GM19193 (cell line): ENCODE measurements around the gene SZT2.

Experiments
- POLR2A ChIP-seq: IDR thresholded peaks from 4 replicates; pipeline ENCODE4 v1.6.1; 2011; ENCODE audit not compliant: insufficient read depth, insufficient read length; ENCODE audit errors: extremely low read depth

Gene SZT2

GRCh38 chr1:43396059-43396458 is 6.4 kb downstream of the SZT2 start:
- no peak for TF ChIP-seq POLR2A

- TF ChIP-seq POLR2A: no peak
Measured at GRCh38 chr1:43398227-43398626, 8.5 kb downstream of the SZT2 start.

DNA sequence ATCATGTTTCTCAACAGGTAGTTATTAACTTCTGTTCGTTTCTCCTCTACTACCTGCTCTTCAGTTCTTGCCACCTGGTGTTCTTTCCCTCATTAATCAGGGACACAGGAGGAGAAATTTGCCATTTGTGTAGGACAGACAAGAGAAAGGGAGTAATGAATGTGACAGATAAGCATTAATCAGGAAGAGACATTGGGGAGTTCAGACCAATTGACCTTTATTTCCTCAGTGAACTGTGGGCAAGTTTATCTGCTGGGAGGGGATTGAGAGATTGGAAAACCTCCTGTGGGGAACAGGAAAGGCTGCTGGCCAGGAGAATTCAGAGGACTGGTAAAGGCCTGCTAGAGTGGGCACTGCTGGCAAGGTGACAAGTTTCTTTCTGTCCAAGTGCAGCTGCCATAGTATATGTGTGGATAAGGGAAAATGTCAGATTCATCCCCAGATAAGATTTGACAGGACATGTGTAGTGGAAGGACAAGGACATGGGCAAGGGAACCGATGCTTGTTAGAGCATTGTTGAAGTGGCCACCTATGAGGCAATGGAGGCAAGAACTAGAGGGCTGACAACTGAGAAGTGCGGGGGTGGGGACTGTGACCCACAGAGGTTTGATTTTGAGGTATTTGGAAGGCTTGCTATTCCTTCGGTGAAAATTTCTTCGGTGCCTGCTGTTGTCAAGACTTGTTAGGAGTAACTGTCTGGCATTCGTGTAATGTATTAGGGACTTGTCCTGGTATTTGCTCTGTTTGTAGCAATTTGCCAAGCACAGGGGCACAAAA is 12.6 kb downstream of the SZT2 start:
- no peak for TF ChIP-seq POLR2A

- TF ChIP-seq POLR2A: no peak
Measured at GRCh38 chr1:43404353-43404752, 14.7 kb downstream of the SZT2 start.

GRCh38 chr1:43405219-43405875 is 15.6 kb downstream of the SZT2 start:
- TF ChIP-seq POLR2A: no peak

GRCh38 chr1:43405876-43406234 is 16.2 kb downstream of the SZT2 start:
- TF ChIP-seq POLR2A: no peak

DNA sequence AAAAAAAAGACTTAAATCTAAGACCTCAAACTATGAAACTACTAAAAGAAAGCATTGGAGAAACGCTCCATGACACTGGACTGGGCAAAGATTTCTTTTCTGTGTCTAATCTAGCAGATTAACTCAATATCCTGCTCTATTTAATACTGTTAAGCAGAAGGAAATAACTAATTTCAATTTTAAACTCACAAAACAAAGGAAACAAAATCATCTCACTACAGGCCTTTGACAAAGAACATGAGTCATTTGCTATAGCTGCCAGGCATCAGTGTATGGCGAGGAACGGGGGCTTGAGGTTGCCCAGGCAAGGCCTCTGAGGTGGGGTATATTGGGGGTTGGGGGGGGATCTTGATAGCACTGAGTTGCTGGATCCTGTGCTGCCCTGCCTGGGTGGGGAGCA is 20.9 kb downstream of the SZT2 start:
- no peak for TF ChIP-seq POLR2A

DNA sequence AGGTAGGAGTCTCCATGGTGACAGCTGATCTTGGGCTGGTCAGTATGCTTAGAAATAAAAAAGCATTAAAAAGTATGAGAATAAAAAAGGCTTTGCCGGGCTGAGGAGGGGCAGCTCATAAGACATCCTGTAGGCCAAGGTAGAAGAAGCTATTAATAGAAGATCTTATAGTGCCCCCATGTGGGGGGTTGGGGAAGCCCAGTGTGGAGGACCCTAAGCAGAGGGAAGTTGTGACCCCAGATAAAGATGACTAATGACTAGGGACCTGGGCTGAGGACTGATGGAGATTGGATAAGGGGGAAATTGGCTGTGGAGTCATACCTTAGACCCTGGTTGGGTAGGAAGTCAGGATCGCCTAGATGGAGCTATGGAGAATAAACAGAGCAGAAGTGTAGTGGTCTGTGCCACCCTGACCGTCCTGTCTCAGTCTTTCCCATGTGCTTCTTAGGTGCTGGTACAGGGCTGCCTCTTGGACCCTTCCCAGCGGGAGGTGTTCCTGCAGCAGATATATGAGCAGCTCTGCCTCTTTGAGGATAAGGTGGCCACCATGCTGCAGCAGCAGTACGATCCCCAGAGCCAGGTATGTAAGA is 25.0 kb downstream of the SZT2 start:
- TF ChIP-seq POLR2A: no peak

GRCh38 chr1:43415901-43416300 is 26.2 kb downstream of the SZT2 start:
- no peak for TF ChIP-seq POLR2A

- TF ChIP-seq POLR2A: no peak
Measured at GRCh38 chr1:43418858-43419257, 29.2 kb downstream of the SZT2 start.

DNA sequence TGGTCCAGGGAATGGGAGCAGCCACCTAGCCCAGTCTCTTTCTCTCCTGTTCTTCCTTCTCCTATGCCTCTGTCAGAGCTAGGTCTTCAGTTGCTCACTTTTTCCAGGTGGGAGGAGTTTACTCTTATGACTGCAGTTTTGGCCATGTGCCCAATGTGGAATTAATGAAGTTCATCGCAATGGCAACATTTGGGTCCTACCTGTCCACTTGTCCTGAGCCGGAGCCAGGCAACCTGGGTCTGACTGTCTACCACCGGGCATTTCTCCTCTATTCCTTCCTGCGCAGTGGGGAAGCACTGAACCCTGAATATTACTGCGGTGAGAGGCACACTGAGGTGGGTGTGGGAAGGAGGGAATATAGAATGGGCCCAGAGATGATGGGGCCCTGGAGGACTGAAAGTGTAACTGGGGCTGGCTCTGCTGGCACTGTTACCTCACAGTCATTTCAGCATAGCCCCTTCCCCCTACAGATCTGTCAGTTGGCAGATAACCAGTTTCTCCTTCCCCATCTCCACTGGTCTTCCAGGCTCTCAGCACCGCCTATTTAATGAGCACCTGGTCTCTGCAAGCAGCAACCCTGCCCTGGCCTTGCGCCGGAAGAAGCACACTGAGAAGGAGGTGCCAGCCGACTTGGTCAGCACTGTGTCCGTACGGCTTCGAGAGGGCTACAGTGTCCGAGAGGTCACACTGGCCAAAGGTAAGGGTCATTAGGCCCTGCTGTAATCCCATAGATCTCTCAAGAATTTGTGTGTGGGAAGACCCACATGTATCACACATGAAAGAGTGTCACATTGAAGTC is 30.1 kb downstream of the SZT2 start:
- TF ChIP-seq POLR2A: no peak

DNA sequence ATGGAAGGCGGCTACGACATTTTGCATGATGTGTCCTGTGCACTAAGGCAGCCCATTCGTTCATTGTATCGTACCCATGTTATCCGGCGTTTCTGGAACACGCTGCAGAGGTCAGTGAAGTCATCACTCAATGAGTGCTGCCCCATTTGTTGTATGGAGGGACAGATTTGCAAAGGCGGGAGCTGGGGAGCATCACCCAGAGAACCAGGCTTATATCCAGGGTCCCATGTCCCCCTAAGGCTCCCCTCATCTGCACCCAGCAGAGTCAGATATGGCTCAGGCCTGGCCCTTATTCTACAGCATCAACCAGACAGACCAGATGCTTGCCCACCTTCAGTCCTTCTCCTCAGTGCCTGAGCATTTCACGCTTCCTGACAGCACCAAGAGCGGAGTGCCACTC is 31.2 kb downstream of the SZT2 start:
- no peak for TF ChIP-seq POLR2A

DNA sequence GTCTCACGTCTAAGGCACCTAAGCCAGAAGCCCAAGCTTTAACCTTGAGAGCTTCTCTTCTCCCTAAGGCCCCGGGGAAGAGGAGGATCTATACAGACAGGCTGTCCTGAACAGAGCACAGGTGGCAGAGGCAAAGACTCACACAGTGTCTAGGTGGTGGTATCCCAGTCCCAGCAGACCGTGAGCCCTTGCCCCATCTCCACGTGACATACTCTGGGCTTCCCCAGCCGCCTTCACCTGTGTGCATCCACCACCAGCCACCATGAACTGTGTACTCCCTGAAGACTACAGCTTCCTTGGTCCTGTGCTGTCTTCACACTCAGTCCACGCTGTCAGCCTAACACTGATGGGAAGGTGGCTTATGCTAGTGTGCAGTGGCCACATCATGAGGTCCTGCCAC is 31.7 kb downstream of the SZT2 start:
- no peak for TF ChIP-seq POLR2A

- no peak for TF ChIP-seq POLR2A
Measured at GRCh38 chr1:43421976-43422750, 32.5 kb downstream of the SZT2 start.

- no peak for TF ChIP-seq POLR2A
Measured at GRCh38 chr1:43422995-43423671, 33.4 kb downstream of the SZT2 start.
